Melanocyte of skin (primary cell): ENCODE measurements around the gene TGIF2LX. TPM values are rescaled to one million over a fixed set of nuclear protein-coding genes. Genes with fewer than 3 reads are reported as not detected.

Experiments used
- total RNA-seq, 2 donors: library from RNA; depleted of rRNA; stranded (reverse); fragments of >200 nt; gene quantifications; 2 replicates each; pipeline ENCODE4 v1.2.3, GENCODE V29; 2012

TGIF2LX gene
- not detected for total RNA-seq

GRCh38 chrX:89921665-89922064 lies at the start of gene TGIF2LX:
TGIF2LX (plus strand) TSS chrX:89921908; CDS start chrX:89922086, 178 bp downstream.

